HG02678 (cell line): Measurements from ENCODE around the gene MFAP2.
"Not testable (repeated sequence)": the region's sequence is repeated elsewhere in the genome, so short reads cannot be mapped to it uniquely, and the experiment has no call there.

Source experiments
- ATAC-seq: cut with Tn5 transposase; IDR thresholded peaks from one replicate; pipeline ENCODE4 v1.9.1; 2021; ENCODE audit warnings: mild to moderate bottlenecking, moderate library complexity; ENCODE audit not compliant: unreplicated experiment

MFAP2 gene

DNA sequence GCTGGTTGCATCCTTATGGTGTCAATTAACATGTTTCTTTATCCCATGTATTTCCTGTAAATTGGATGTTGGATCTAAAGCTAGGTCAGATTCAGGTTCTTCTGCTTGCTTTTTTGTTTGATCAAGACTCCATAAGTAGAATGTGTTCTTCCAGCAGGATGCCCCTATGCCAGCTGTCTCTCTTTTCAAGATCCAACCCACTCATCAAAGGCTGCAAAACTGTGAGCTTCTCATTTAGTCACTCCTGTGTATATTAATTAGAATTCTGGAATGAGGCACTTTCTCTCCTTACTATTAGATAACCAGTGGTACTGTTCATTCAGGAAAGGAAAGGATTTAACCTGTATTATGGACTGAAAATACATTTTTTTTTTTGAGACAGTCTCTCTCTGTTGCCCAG is 46.5 kb downstream of the MFAP2 start:
- ATAC-seq: not testable (repeated sequence)

DNA sequence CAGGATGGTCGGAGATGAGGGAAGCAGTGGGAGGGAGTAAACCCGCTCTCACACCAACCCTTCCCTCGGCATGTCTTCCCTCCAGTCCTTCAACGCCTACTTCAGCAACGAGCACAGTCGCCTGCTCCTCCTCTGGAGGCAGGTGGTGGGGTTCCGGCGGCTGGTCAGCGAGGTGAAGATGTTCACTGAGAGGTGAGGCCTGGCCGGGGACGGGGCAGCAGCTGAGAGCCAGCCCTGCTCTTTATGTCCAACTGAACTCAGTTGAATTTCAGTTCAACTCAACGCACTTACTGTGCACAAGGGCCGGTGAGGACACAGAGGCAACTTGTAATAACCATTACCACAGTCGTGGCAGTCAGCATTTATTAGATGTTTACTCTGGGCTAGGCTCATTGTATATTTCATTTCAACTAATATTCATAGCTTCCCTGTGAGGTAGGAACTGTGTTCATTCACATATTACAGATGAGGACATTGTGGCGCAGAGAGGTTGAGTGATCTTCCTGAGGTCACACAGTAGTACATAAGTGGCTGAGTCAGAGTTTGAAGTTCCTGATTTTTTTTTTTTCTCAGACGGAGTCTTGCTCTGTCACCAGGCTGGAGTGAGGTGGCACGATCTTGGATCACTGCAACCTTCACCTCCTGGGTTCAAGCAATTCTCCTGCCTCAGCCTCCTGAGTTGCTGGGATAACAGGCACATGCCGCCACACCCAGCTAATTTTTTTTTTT is 49.0 kb downstream of the MFAP2 start:
- ATAC-seq: not testable (repeated sequence)

DNA sequence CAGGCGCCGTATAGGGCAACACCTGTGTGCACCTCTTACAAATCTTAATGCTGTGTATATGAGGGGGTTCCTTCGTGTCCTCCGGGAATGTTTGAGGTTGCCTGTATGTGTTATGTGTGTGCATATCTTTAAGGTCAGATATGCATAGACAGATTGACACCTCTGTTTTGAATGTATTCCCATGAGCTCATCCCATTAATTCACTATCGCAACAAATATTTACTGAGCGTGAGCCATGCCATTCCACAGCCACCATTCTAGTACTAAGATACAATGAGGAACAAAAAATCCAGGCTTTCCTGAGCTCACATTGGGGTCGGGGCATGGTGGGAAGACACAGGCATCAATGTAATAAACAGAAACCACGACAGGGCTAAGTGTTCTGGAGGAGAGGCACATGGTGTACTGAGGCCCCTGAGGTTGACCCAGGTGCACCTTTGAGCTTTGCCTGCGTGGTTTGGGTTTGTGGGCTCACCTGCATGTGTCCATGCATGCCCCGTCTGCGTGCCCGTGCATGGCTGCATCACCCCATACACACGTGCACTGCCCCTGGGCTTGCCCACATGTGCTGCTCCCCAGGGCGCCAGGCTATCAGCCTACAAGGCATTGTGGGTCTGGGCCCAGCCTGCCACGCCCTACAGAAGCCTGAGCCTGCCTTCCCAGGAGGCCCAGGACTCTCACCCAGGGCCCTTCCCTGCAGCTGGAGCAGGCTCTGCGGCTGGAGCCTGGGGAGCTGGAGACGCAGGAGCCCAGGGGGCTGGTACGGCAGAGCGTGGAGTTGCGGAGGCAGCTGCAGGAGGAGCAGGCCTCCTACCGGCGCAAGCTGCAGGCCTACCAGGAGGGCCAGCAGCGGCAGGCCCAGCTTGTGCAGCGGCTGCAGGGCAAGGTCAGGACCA is 51.0 kb downstream of the MFAP2 start:
- not testable (repeated sequence) for ATAC-seq

DNA sequence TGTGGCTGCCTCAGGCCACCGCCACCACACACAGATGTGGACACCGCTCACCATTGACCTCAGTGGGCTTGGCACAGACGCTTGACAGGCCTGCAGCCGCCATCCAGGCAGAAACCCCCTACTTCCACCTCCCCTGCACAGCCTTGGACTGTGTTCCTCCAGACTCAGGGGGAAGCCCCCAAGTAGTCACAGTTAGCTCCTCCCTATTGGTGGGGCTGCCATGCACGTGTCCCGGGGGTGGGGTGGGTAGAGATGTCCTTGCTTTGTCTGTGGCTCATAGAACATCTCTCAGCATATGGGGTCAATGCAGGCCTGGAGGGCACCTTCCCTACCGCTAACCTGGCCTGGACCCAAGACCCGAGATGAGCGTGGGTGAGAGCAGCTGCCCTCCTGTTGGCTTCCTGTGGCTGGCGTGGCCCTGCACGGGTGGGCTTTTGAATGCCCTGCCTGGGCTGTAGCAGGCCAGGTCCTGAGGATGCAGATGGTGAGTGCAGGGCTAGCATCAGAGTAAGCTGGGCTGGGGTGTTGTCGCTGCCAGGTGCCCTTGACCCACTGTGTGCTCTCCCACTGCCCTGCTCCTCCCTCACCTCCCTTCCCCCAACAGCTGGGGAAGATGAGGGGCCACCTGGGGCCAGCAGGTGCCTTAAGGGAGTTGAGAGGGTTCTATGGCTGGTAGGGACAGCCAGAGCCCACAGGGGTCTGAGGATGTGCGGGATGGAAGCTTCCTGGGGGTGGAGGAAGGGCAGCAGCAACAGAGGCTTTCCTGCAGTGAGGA is 52.5 kb downstream of the MFAP2 start:
- ATAC-seq: no peak

DNA sequence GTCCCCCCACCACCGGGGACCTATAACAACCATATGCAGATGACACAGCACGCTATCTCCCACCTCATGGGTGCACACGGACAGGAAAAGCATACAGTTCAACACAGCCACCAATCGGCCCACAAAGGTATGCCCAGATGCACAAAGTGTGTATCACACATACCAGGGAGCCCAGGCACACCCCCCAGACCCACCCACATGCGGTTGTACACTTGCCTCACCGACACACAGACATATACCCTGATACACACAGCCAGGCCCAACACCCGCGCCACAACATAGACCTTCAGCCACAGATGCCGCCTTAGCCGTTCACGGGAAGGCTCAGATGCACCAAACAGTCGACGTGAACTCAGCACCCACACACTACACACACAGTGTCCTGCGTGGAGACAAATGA is 53.2 kb downstream of the MFAP2 start:
- ATAC-seq: no peak

DNA sequence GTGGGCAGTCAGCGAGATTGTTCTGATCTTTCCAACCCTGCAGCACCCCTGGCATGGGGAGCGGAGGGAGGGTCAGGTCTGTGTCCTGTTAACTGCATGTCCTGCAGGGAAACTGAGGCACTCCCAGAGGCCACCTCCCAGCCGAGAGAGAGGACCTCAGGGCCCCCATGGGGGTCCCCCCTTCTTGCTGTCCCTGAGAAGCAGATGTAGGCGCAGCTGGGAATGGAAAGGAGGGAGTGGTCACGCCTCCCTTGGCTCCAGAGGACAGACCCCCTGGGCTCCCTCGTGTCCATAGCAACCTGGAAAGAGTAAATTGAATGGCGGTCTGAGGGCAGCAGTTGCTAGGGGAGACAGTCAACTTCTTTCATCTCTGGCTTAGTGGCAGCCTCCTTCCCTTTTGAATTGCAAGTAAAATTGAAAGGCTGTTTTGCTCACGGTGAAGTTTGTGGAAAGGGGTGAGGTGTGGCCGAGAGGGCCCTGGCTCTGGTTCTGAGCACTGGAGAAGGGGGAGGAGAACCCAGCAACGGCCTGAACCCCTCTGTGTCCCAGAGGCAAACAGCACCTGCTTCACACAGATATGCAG is 53.8 kb downstream of the MFAP2 start:
- no peak for ATAC-seq

DNA sequence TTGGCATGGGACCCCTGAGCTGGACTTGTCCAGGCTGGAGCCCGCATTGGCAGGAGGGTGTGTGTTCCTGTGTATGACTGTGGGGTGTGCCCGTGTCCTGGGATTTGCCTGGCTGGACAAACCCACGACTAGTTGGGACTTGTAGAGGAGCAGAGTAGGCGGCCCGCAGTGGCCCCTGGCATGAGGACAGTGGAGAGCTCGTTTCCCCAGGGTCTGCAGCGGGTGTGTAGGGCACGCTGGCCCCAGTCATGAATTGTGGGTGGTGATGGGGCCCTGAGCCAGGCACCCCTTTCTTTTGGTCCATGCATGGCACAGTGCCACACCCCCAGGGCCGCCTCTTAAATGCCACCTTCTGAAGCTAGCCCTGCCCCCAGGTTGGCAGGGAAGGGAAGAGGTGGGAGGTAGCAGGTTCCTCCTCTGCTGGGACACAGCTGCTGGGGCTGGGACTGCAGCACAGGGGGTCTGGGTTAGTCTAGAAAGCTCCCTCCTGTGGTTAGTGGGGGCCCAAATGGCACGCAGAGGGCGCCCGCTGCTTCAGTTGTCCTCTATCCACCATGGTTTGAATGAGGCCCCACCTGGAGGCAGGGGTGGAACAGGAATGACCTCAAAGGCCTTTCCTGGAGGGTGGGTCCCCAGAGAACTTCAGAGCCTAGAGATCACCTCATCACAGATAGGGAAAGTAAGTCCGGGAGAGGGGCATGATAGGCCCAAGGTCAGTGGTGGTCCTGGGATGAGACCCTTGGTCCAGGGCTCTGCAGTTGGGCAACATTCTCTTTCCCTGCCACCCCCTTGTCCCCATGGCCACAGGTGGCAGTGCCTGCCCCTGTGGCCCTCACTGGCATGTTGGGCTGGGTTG is 54.6 kb downstream of the MFAP2 start:
- ATAC-seq: no peak

DNA sequence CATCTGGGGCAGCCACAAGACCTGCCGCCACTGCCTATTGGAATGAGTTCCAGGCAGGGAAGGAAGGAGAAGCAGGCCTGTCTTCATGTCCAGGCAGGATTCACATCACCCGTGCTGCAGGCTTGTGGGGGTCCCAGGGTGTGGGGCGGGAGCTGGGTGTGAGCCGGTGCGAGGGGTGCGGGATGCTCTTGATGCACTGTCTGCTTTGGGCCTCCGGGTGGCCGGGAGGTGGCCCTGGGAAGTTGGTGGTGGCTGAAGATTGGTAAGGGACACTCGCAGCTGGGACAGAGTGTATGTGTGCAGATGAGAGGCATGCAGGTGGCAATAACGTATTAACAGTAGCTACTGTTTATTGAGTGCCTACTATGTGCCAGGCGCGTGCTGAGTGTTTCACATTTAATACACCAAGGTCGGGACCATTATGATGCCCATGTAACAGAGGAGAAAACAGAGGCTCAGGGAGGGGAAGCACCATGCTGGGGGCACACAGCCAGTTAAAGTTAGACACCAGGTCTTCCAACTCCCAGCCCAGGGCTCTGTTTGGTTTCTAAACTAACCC is 55.4 kb downstream of the MFAP2 start:
- no peak for ATAC-seq
